SU-DHL-6 (cell line): ENCODE results near the gene PLEKHJ1.

ENCODE experiments used
- H2AFZ ChIP-seq: fragments of 200-600 bp; sonication (generic); 2 replicates; pipeline ENCODE4 v1.6.1; 2014; ENCODE audit warnings: low read depth, mild to moderate bottlenecking, moderate library complexity, mixed read lengths, antibody characterized with exemption, low read length; ENCODE audit not compliant: severe bottlenecking
- H3F3A ChIP-seq: fragments of 200-600 bp; shearing (Covaris generic); 2 replicates; pipeline ENCODE4 v1.6.0; 2016; ENCODE audit warnings: antibody characterized with exemption, mild to moderate bottlenecking; ENCODE audit not compliant: insufficient read depth
- H3K27ac ChIP-seq: fragments of 200-600 bp; sonication (generic); 2 replicates; pipeline ENCODE4 v1.5.1; 2016; ENCODE audit warnings: low read depth, mild to moderate bottlenecking, low read length, moderate library complexity, mixed read lengths
- H3K27me3 ChIP-seq: fragments of 200-600 bp; sonication (generic), shearing (Covaris generic); 2 replicates; pipeline ENCODE4 v1.6.0; 2014; ENCODE audit warnings: mild to moderate bottlenecking, low read length
- H3K36me3 ChIP-seq: fragments of 200-600 bp; sonication (generic); 2 replicates; pipeline ENCODE4 v1.6.1; 2014; ENCODE audit warnings: mild to moderate bottlenecking, low read length, mixed read lengths
- H3K4me2 ChIP-seq: fragments of 300-600, 200-600 bp; shearing (Covaris generic), sonication (generic); 2 replicates; pipeline ENCODE4 v1.6.0; 2014; ENCODE audit warnings: low read length, low read depth, mild to moderate bottlenecking; ENCODE audit not compliant: poor library complexity, severe bottlenecking
- H3K4me3 ChIP-seq: fragments of 200-600 bp; sonication (generic); 2 replicates; pipeline ENCODE4 v1.5.1; 2014; ENCODE audit warnings: antibody characterized with exemption, low read length, mild to moderate bottlenecking, mixed read lengths; ENCODE audit not compliant: insufficient read depth, poor library complexity, severe bottlenecking
- H3K79me2 ChIP-seq: fragments of 200-600 bp; sonication (generic); 2 replicates; pipeline ENCODE4 v1.6.1; 2014; ENCODE audit warnings: mild to moderate bottlenecking, low read length, moderate library complexity; ENCODE audit not compliant: insufficient read depth
- H3K9ac ChIP-seq: fragments of 200-600 bp; sonication (generic); 2 replicates; pipeline ENCODE4 v1.7.0; 2014; ENCODE audit warnings: mild to moderate bottlenecking, low read length
- H3K9me2 ChIP-seq: fragments of 200-600 bp; sonication (generic); replicated peaks from 2 replicates; pipeline ENCODE4 v1.6.1; 2014; ENCODE audit warnings: low read length; ENCODE audit not compliant: insufficient read depth
- H3K9me3 ChIP-seq: fragments of 200-600 bp; sonication (generic); 2 replicates; pipeline ENCODE4 v1.6.1; 2014; ENCODE audit warnings: low read length, mixed read lengths; ENCODE audit not compliant: insufficient read depth
- H4K20me1 ChIP-seq: fragments of 200-600 bp; sonication (generic); 2 replicates; pipeline ENCODE4 v1.6.1; 2014; ENCODE audit warnings: low read depth, mild to moderate bottlenecking, antibody characterized with exemption, low read length, moderate library complexity, mixed read lengths
- CTCF ChIP-seq: fragments of 200-600 bp; sonication (generic); IDR thresholded peaks from one replicate; pipeline ENCODE4 v1.5.1; 2017; ENCODE audit warnings: antibody characterized with exemption, mild to moderate bottlenecking, low read length, moderate library complexity; ENCODE audit not compliant: insufficient read depth, poor library complexity, severe bottlenecking
- EZH2phosphoT487 ChIP-seq: fragments of 200-600 bp; sonication (generic), shearing (Covaris generic); conservative IDR thresholded peaks from 2 replicates; pipeline ENCODE4 v1.6.1; 2018; ENCODE audit warnings: mild to moderate bottlenecking, antibody characterized with exemption, low read length, moderate library complexity, mixed read lengths

The PLEKHJ1 gene

GRCh38 chr19:2244486-2244885 lies 8.4 kb upstream of the PLEKHJ1 start:
- no peak for TF ChIP-seq CTCF
- H3F3A ChIP-seq: 0 out of 2 replicates have a peak, but pooled peaks cover 6% of the 10 kb centered on the region
- peaks cover 42% of the 10 kb centered on the region for H3K79me2 ChIP-seq
- no peaks in the 10 kb centered on the region for H3K9me3 ChIP-seq
- peaks cover 3% of the 10 kb centered on the region; the same call in 1 of the 2 replicates for H4K20me1 ChIP-seq
- no peak overlapping the region for H3K9ac ChIP-seq
- H3K27me3 ChIP-seq: no peaks in the 10 kb centered on the region
- H3K27ac ChIP-seq: no peak overlapping the region
- H3K4me3 ChIP-seq: no peak overlapping the region
- H3K4me2 ChIP-seq: no peak overlapping the region
- H3K36me3 ChIP-seq: no peaks in the 10 kb centered on the region
- H3K9me2 ChIP-seq: no peaks in the 10 kb centered on the region
- H2AFZ ChIP-seq: no peak overlapping the region

GRCh38 chr19:2244125-2244411 lies 7.9 kb upstream of the PLEKHJ1 start:
- H3K4me3 ChIP-seq: no peak overlapping the region
- H3K9ac ChIP-seq: no peak overlapping the region
- peaks cover 46% of the 10 kb centered on the region for H3K79me2 ChIP-seq
- H2AFZ ChIP-seq: no peak overlapping the region
- no peaks in the 10 kb centered on the region for H3K27me3 ChIP-seq
- H3K9me3 ChIP-seq: no peaks in the 10 kb centered on the region
- no peaks in the 10 kb centered on the region for H3K9me2 ChIP-seq
- no peaks in the 10 kb centered on the region for H3K36me3 ChIP-seq
- H3K27ac ChIP-seq: no peak overlapping the region
- TF ChIP-seq EZH2phosphoT487 (no peak), CTCF (no peak)
- H4K20me1 ChIP-seq: peaks cover 5% of the 10 kb centered on the region; the same call in 1 of the 2 replicates
- no peak overlapping the region for H3K4me2 ChIP-seq
- H3F3A ChIP-seq: 0 out of 2 replicates have a peak, but pooled peaks cover 6% of the 10 kb centered on the region

- no peak overlapping the region for H3K4me2 ChIP-seq
- 0 out of 2 replicates have a peak, but pooled peaks cover under 1% of the 10 kb centered on the region for H3F3A ChIP-seq
- no peak overlapping the region for H3K9ac ChIP-seq
- H3K27ac ChIP-seq: no peak overlapping the region
- no peak overlapping the region for H2AFZ ChIP-seq
- H3K36me3 ChIP-seq: no peaks in the 10 kb centered on the region
- no peak for TF ChIP-seq EZH2phosphoT487
- TF ChIP-seq CTCF: no peak
- peaks cover 8% of the 10 kb centered on the region; the same call in 1 of the 2 replicates for H4K20me1 ChIP-seq
- H3K9me3 ChIP-seq: no peaks in the 10 kb centered on the region
- H3K4me3 ChIP-seq: no peak overlapping the region
- no peaks in the 10 kb centered on the region for H3K9me2 ChIP-seq
- peaks cover 52% of the 10 kb centered on the region for H3K79me2 ChIP-seq
- H3K27me3 ChIP-seq: no peaks in the 10 kb centered on the region
These were observed 7.4 kb upstream of the PLEKHJ1 start for GRCh38 chr19:2243274-2244124.
